ENCODE results near the gene RSRC1.

- no peak for TF ChIP-seq CTCF (IDR thresholded peaks at IDR 0.05 in 4 of 5, conservative IDR thresholded peaks at IDR 0.05 in 1 of 5)
- no peak for TF ChIP-seq POLR2A (IDR thresholded peaks at IDR 0.05)
Observed at GRCh38 chr3:158535918-158536317, 426.0 kb downstream of the RSRC1 start.

Data from gastrocnemius medialis (tissue), 4 donors.